ENCODE results near the gene DIP2A.

Gene DIP2A

GRCh38 chr21:46411691-46412090 is 47.0 kb upstream of the DIP2A start:
- no peaks in the 10 kb centered on the region for H3K27me3 ChIP-seq
- no peaks in the 10 kb centered on the region for H3K4me1 ChIP-seq
- no peak overlapping the region for H3K4me3 ChIP-seq
- no peaks in the 10 kb centered on the region for H3K9me3 ChIP-seq
- intact Hi-C loops (cut with DNase I; ENCODE audit: low total_unique reads), result no loop called here
- DNase-seq, result no peak
- peaks cover 34 to 63% (median 39%) of the 10 kb centered on the region in 3 donors for H3K36me3 ChIP-seq
- no peak overlapping the region for H3K27ac ChIP-seq
- TF ChIP-seq CTCF (IDR thresholded peaks at IDR 0.05), result no peak

GRCh38 chr21:46412521-46413364 is 45.9 kb upstream of the DIP2A start:
- Histone ChIP-seq H3K4me3 (no peak overlapping the region), H3K4me1 (no peaks in the 10 kb centered on the region), H3K36me3 (peaks cover 37 to 68% (median 43%) of the 10 kb centered on the region in 3 donors), H3K9me3 (no peaks in the 10 kb centered on the region), H3K27me3 (no peaks in the 10 kb centered on the region), H3K27ac (no peak overlapping the region)
- TF ChIP-seq CTCF (IDR thresholded peaks at IDR 0.05), result no peak
- intact Hi-C loops (cut with DNase I; ENCODE audit: low total_unique reads), result no loop called here
- no peak for DNase-seq

- TF ChIP-seq CTCF (IDR thresholded peaks at IDR 0.05), result no peak
- DNase-seq, result no peak
- intact Hi-C loops (cut with DNase I; ENCODE audit: low total_unique reads), result no loop called here
Measured at GRCh38 chr21:46413365-46413696, 45.4 kb upstream of the DIP2A start.

GRCh38 chr21:46414965-46415275 is 43.8 kb upstream of the DIP2A start:
- no peak for DNase-seq
- TF ChIP-seq CTCF (IDR thresholded peaks at IDR 0.05), result no peak
- Histone ChIP-seq H3K9me3 (no peaks in the 10 kb centered on the region), H3K27me3 (no peaks in the 10 kb centered on the region), H3K4me3 (no peak overlapping the region), H3K27ac (no peak overlapping the region), H3K4me1 (no peaks in the 10 kb centered on the region), H3K36me3 (peaks cover 43 to 86% (median 47%) of the 10 kb centered on the region in 3 donors)
- intact Hi-C loops (cut with DNase I; ENCODE audit: low total_unique reads), result no loop called here

More at GRCh38 chr21:46413365-46413696, 45.4 kb upstream of the DIP2A start:
- Histone ChIP-seq H3K9me3 (no peaks in the 10 kb centered on the region), H3K4me3 (no peak overlapping the region), H3K4me1 (no peaks in the 10 kb centered on the region), H3K27ac (no peak overlapping the region), H3K36me3 (peaks cover 42 to 74% (median 45%) of the 10 kb centered on the region in 3 donors), H3K27me3 (no peaks in the 10 kb centered on the region)

- TF ChIP-seq CTCF (IDR thresholded peaks at IDR 0.05), result no peak
- Histone ChIP-seq H3K9me3 (no peaks in the 10 kb centered on the region), H3K27ac (no peak overlapping the region), H3K4me3 (no peak overlapping the region), H3K36me3 (peaks cover 30 to 86% (median 44%) of the 10 kb centered on the region in 3 donors), H3K27me3 (no peaks in the 10 kb centered on the region), H3K4me1 (no peaks in the 10 kb centered on the region)
- DNase-seq, result no peak
- intact Hi-C loops (cut with DNase I; ENCODE audit: low total_unique reads), result no loop called here
Measured at GRCh38 chr21:46416551-46416950, 42.1 kb upstream of the DIP2A start.
